Prostate gland (tissue), 2 donors: Measurements from ENCODE around the gene APOBEC2.

ENCODE experiments used
- CTCF ChIP-seq, 4 experiments: fragments of 200-600 bp in 2 of 4; fragments of 450-650 bp in 2 of 4; sonication (generic) in 2 of 4; IDR thresholded peaks; 1 replicate in 3 of 4; 2 replicates in 1 of 4; pipeline ENCODE4 v1.5.1; 2016 to 2019; ENCODE audit warnings: antibody characterized with exemption in 4 of 4, mild to moderate bottlenecking in 2 of 4, moderate library complexity in 2 of 4
- POLR2A ChIP-seq: fragments of 450-650 bp; IDR thresholded peaks from one replicate; pipeline ENCODE4 v1.6.1; 2016; ENCODE audit warnings: antibody characterized with exemption, mild to moderate bottlenecking

GRCh38 chr6:41090841-41091761 is 38.1 kb downstream of the APOBEC2 start:
- TF ChIP-seq CTCF (IDR thresholded peaks at IDR 0.05) (no peak), POLR2A (no peak)
